Panc1 (cell line): ENCODE results near the gene CAPN11. TPM values are rescaled to one million over a fixed set of nuclear protein-coding genes. Genes with fewer than 3 reads are reported as not detected.

Experiments used
- ATAC-seq: fragments of 200-7000 bp; cut with Tn5 transposase; 2 replicates; pipeline ENCODE4 v1.9.1; 2020; ENCODE audit warnings: mild to moderate bottlenecking, moderate library complexity
- BruUV-seq: library from RNA; stranded (reverse); fragments of 400-500 nt; replicated peaks from 2 replicates; lab custom pipeline; 2021; lab: Mats Ljungman, UMichigan
- CTCF ChIA-PET: fragments of 300-600 bp; sonication (Branson Sonifier 250); formaldehyde crosslinking; loops from one replicate; lab custom pipeline; 2022; ENCODE audit warnings: antibody characterized with exemption; lab: Charles Lee
- POLR2A ChIA-PET: fragments of 300-600 bp; sonication (Branson Sonifier 250); formaldehyde crosslinking; loops from one replicate; lab custom pipeline; 2022; ENCODE audit warnings: antibody characterized with exemption; lab: Charles Lee
- DNase-seq: peaks from one replicate; pipeline ENCODE4 v3.0.0-alpha.2; 2010; ENCODE audit warnings: low read depth, low spot score
- H3K27ac ChIP-seq: 2 replicates; pipeline ENCODE4 v1.5.1; 2011; ENCODE audit warnings: mild to moderate bottlenecking, low read length, inconsistent platforms
- H3K27me3 ChIP-seq: fragments of 200-500 bp; sonication (Bioruptor generic); 2 replicates; pipeline ENCODE4 v1.6.0; 2014; ENCODE audit warnings: low read length, inconsistent platforms; ENCODE audit not compliant: control insufficient read depth, insufficient read depth
- H3K36me3 ChIP-seq: fragments of 200-500 bp; sonication (Bioruptor generic); 2 replicates; pipeline ENCODE4 v1.5.1; 2014; ENCODE audit warnings: inconsistent platforms, mild to moderate bottlenecking, low read length, moderate library complexity; ENCODE audit not compliant: control insufficient read depth, insufficient read depth
- H3K4me1 ChIP-seq: 2 replicates; pipeline ENCODE4 v1.5.1; 2011; ENCODE audit warnings: inconsistent platforms, mild to moderate bottlenecking, low read length, moderate library complexity; ENCODE audit not compliant: control insufficient read depth, insufficient read depth
- H3K4me3 ChIP-seq, 2 experiments: 2 replicates each; pipeline ENCODE4 v1.5.1; 2011 to 2012; ENCODE audit warnings: low read depth in 2 of 2, low read length in 2 of 2, mild to moderate bottlenecking in 2 of 2, inconsistent platforms in 1 of 2, moderate library complexity in 1 of 2
- H3K9me3 ChIP-seq: fragments of 200-500 bp; sonication (Bioruptor generic); 2 replicates; pipeline ENCODE4 v1.5.1; 2014; ENCODE audit warnings: low read depth, mild to moderate bottlenecking, inconsistent platforms, low read length, moderate library complexity; ENCODE audit not compliant: control insufficient read depth, insufficient read depth
- CTCF ChIP-seq: fragments of 450-650 bp; IDR thresholded peaks from 2 replicates; pipeline ENCODE4 v1.5.1; 2017; ENCODE audit warnings: mild to moderate bottlenecking
- POLR2AphosphoS5 ChIP-seq: IDR thresholded peaks from 2 replicates; pipeline ENCODE4 v1.6.1; 2012; ENCODE audit warnings: mild to moderate bottlenecking, low read depth, low read length, moderate library complexity
- REST ChIP-seq, 2 experiments: IDR thresholded peaks; 2 replicates each; pipeline ENCODE4 v1.6.1; 2011 to 2012; ENCODE audit warnings: low read depth in 2 of 2, control low read depth in 1 of 2, low read length in 1 of 2, mild to moderate bottlenecking in 1 of 2, moderate library complexity in 1 of 2; ENCODE audit not compliant: insufficient read depth in 1 of 2
- SIN3A ChIP-seq: IDR thresholded peaks from 2 replicates; pipeline ENCODE4 v1.6.1; 2012; ENCODE audit warnings: low read depth, mild to moderate bottlenecking, low read length, moderate library complexity, borderline replicate concordance; ENCODE audit not compliant: insufficient read depth
- TCF7L2 ChIP-seq: IDR thresholded peaks from 2 replicates; pipeline ENCODE4 v1.6.1; 2011; ENCODE audit warnings: mild to moderate bottlenecking, low read depth, low read length, inconsistent platforms
- in situ Hi-C: cut with HindIII; loops from 2 replicates; pipeline ENCODE4 v1.10.0; 2016; ENCODE audit warnings: low sequenced_read_pairs, low pct_unique_long_range_greater_than_20kb
- intact Hi-C: fragments of 100-400 bp; cut with micrococcal nuclease; formaldehyde crosslinking; loops from one replicate; pipeline ENCODE4 v1.10.0; 2022; ENCODE audit not compliant: unreplicated experiment
- total RNA-seq: library from RNA; stranded (reverse); gene quantifications from one replicate; pipeline ENCODE4 v1.2.1, GENCODE V29; 2021; ENCODE audit not compliant: unreplicated experiment

CAPN11 gene
- total RNA-seq, 1 experiment from 2014 or later, result 1.2 TPM

- TF ChIP-seq REST (IDR thresholded peaks at IDR 0.05; ENCODE audit: insufficient read depth in 1 of 2, low read depth in 2 of 2, low read length in 1 of 2), result no peak
- Histone ChIP-seq H3K36me3 (no peaks in the 10 kb centered on the region), H3K9me3 (no peaks in the 10 kb centered on the region), H3K27me3 (no peaks in the 10 kb centered on the region), H3K4me1 (peaks cover 9% of the 10 kb centered on the region), H3K27ac (no peak overlapping the region), H3K4me3 (no peak overlapping the region)
- BruUV-seq, result no TSS peak
- DNase-seq, result no peak
- ATAC-seq, result no peak
- ChIA-PET POLR2A (interaction anchor here (1.0 kb wide), 1 partner anchor 80 kb away, joined by 10 read pairs; no protein-coding TSS in a partner anchor), CTCF (no interaction called here)
- in situ Hi-C loops (no loop called here), intact Hi-C loops (no loop called here)
These were observed 8.9 kb downstream of the CAPN11 start for GRCh38 chr6:44167567-44167966.

- TF ChIP-seq REST (IDR thresholded peaks at IDR 0.05; ENCODE audit: insufficient read depth in 1 of 2, low read depth in 2 of 2, low read length in 1 of 2), result no peak
- TF ChIP-seq POLR2AphosphoS5, result no peak
- TF ChIP-seq TCF7L2, result no peak
- TF ChIP-seq SIN3A, result no peak
- TF ChIP-seq CTCF, result no peak
- POLR2A ChIA-PET, result interaction anchor here (0.6 to 1.2 kb wide), 4 partner anchors 52 to 1000 kb away, joined by 3 to 14 read pairs (median 4); no protein-coding TSS in a partner anchor
- Histone ChIP-seq H3K4me3 (no peak overlapping the region), H3K4me1 (peaks cover 16% of the 10 kb centered on the region), H3K36me3 (no peaks in the 10 kb centered on the region), H3K27ac (no peak overlapping the region), H3K9me3 (no peaks in the 10 kb centered on the region), H3K27me3 (no peaks in the 10 kb centered on the region)
- DNase-seq (no peak), ATAC-seq (no peak)
- no TSS peak for BruUV-seq
- in situ Hi-C loops, result no loop called here
- CTCF ChIA-PET, result interaction anchor here (1.0 kb wide), 1 partner anchor 68 kb away, joined by 4 read pairs; no protein-coding TSS in a partner anchor
- intact Hi-C loops, result no loop called here
These were observed 10.5 kb downstream of the CAPN11 start for GRCh38 chr6:44169154-44169553.
